H1 (cell line): ENCODE measurements around the gene KIF3B. TPM values are rescaled to one million over a fixed set of nuclear protein-coding genes. Genes with fewer than 3 reads are reported as not detected.

Experiments used
- CTCF ChIA-PET: fragments of 300-600 bp; sonication (Branson Sonifier 250); formaldehyde crosslinking; loops from one replicate; lab custom pipeline; 2021; ENCODE audit not compliant: partially characterized antibody; lab: Charles Lee
- POLR2A ChIA-PET: fragments of 300-600 bp; sonication (Branson Sonifier 250); formaldehyde crosslinking; loops from one replicate; lab custom pipeline; 2021; ENCODE audit warnings: inconsistent platforms; ENCODE audit not compliant: partially characterized antibody; lab: Charles Lee
- DNase-seq, 2 experiments: peaks; one replicate each; pipeline versions ENCODE4 v3.0.0 to v3.0.0-alpha.2; 2010 to 2022; ENCODE audit warnings: low spot score in 2 of 2, low read depth in 1 of 2, mixed read lengths in 1 of 2
- FAIRE-seq: peaks from 2 replicates; lab custom pipeline; 2011; peaks lifted over from hg19 to GRCh38; lab: Jason Lieb, UNC
- H2AFZ ChIP-seq: 2 replicates; pipeline ENCODE4 v1.8.1; 2012; ENCODE audit warnings: low read length, inconsistent platforms
- H2AK5ac ChIP-seq: 2 replicates; pipeline ENCODE4 v1.6.1; 2013; ENCODE audit warnings: low read depth, low read length
- H2BK120ac ChIP-seq: replicated peaks from 2 replicates; pipeline ENCODE3; 2013; ENCODE audit warnings: low read depth, low read length, inconsistent platforms
- H2BK12ac ChIP-seq: 2 replicates; pipeline ENCODE4 v1.6.1; 2013; ENCODE audit warnings: low read depth, low read length
- H2BK15ac ChIP-seq: 2 replicates; pipeline ENCODE4 v1.6.1; 2013; ENCODE audit warnings: low read length
- H2BK20ac ChIP-seq: 2 replicates; pipeline ENCODE4 v1.6.1; 2013; ENCODE audit warnings: low read length
- H2BK5ac ChIP-seq: 2 replicates; pipeline ENCODE4 v1.6.1; 2013; ENCODE audit warnings: low read depth, low read length
- H3K14ac ChIP-seq: 2 replicates; pipeline ENCODE4 v1.6.1; 2013; ENCODE audit warnings: inconsistent platforms; ENCODE audit not compliant: insufficient read length
- H3K18ac ChIP-seq: 2 replicates; pipeline ENCODE4 v1.6.1; 2013; ENCODE audit warnings: low read length; ENCODE audit errors: extremely low read depth
- H3K23ac ChIP-seq: 2 replicates; pipeline ENCODE4 v1.6.1; 2013; ENCODE audit warnings: inconsistent platforms; ENCODE audit not compliant: insufficient read length
- H3K23me2 ChIP-seq: 2 replicates; pipeline ENCODE4 v1.6.1; 2013; ENCODE audit warnings: low read depth, low read length
- H3K27ac ChIP-seq: 2 replicates; pipeline ENCODE4 v1.6.1; 2011; ENCODE audit warnings: low read depth, low read length, inconsistent platforms
- H3K27me3 ChIP-seq, 4 experiments: replicated peaks in 1 of 4; 1 replicate in 1 of 4; 2 replicates in 3 of 4; pipeline versions ENCODE4 v1.6.1 to v1.8.1; 2011 to 2013; ENCODE audit warnings: low read length in 3 of 4, mild to moderate bottlenecking in 3 of 4, inconsistent platforms in 2 of 4, mixed read lengths in 2 of 4, moderate library complexity in 1 of 4; ENCODE audit not compliant: control insufficient read depth in 3 of 4, insufficient read depth in 3 of 4; ENCODE audit errors: extremely low read depth in 1 of 4
- H3K36me3 ChIP-seq, 4 experiments: 2 replicates each; pipeline versions ENCODE4 v1.6.1 to v1.8.1; 2011 to 2013; ENCODE audit warnings: mild to moderate bottlenecking in 4 of 4, low read length in 3 of 4, moderate library complexity in 2 of 4, control low read depth in 1 of 4, inconsistent platforms in 1 of 4; ENCODE audit not compliant: insufficient read depth in 4 of 4, control insufficient read depth in 2 of 4
- H3K4ac ChIP-seq: replicated peaks from 2 replicates; pipeline ENCODE3; 2013; ENCODE audit warnings: low read length, low read depth, mixed read lengths, inconsistent platforms; ENCODE audit not compliant: insufficient read length
- H3K4me1 ChIP-seq, 4 experiments: replicated peaks in 1 of 4; 1 replicate in 1 of 4; 2 replicates in 3 of 4; pipeline versions ENCODE4 v1.6.1 to v1.8.1; 2011 to 2013; ENCODE audit warnings: low read length in 3 of 4, inconsistent platforms in 2 of 4, mixed read lengths in 1 of 4; ENCODE audit not compliant: insufficient read depth in 4 of 4, control insufficient read depth in 3 of 4
- H3K4me2 ChIP-seq, 2 experiments: 2 replicates each; pipeline versions ENCODE4 v1.6.1 to v1.8.1; 2011 to 2013; ENCODE audit warnings: low read depth in 2 of 2, low read length in 2 of 2, control low read depth in 1 of 2, inconsistent platforms in 1 of 2, mild to moderate bottlenecking in 1 of 2; ENCODE audit not compliant: insufficient read depth in 1 of 2
- H3K4me3 ChIP-seq, 4 experiments: fragments of 200-600, 300-600 bp in 1 of 4; sonication (generic), shearing (Covaris generic), sonication (Bioruptor Twin) in 1 of 4; 2 replicates each; pipeline versions ENCODE4 v1.5.1 to v1.8.1; 2011 to 2016; ENCODE audit warnings: low read length in 4 of 4, low read depth in 3 of 4, control low read depth in 2 of 4, inconsistent platforms in 2 of 4, mild to moderate bottlenecking in 2 of 4, mixed read lengths in 1 of 4, moderate library complexity in 1 of 4; ENCODE audit not compliant: insufficient read depth in 2 of 4; ENCODE audit errors: extremely low read depth in 1 of 4
- H3K56ac ChIP-seq: replicated peaks from 2 replicates; pipeline ENCODE3; 2013; ENCODE audit warnings: low read depth, mild to moderate bottlenecking, mixed read lengths, low read length, inconsistent platforms; ENCODE audit not compliant: insufficient read length
- H3K79me1 ChIP-seq: 2 replicates; pipeline ENCODE4 v1.6.1; 2013; ENCODE audit warnings: low read depth, low read length, control low read depth
- H3K79me2 ChIP-seq, 2 experiments: 2 replicates each; pipeline versions ENCODE4 v1.6.1 to v1.8.1; 2012 to 2013; ENCODE audit warnings: low read length in 2 of 2, mild to moderate bottlenecking in 2 of 2, inconsistent platforms in 1 of 2; ENCODE audit not compliant: insufficient read depth in 2 of 2, control insufficient read depth in 1 of 2
- H3K9ac ChIP-seq, 4 experiments: replicated peaks in 1 of 4; 1 replicate in 1 of 4; 2 replicates in 3 of 4; pipeline versions ENCODE4 v1.6.1 to v1.8.1; 2011 to 2013; ENCODE audit warnings: low read depth in 3 of 4, low read length in 3 of 4, control low read depth in 2 of 4, mild to moderate bottlenecking in 2 of 4, moderate library complexity in 2 of 4, inconsistent platforms in 1 of 4; ENCODE audit errors: extremely low read depth in 1 of 4
- H3K9me3 ChIP-seq, 2 experiments: 2 replicates each; pipeline versions ENCODE4 v1.6.1 to v1.8.1; 2012 to 2013; ENCODE audit warnings: mild to moderate bottlenecking in 2 of 2, moderate library complexity in 2 of 2, control low read depth in 1 of 2, inconsistent platforms in 1 of 2, low read depth in 1 of 2, low read length in 1 of 2, mixed read lengths in 1 of 2; ENCODE audit not compliant: insufficient read depth in 2 of 2
- H4K20me1 ChIP-seq, 2 experiments: replicated peaks in 1 of 2; 2 replicates each; pipeline versions ENCODE3 to v1.8.1; 2011 to 2013; ENCODE audit warnings: inconsistent platforms in 2 of 2, low read length in 2 of 2, mild to moderate bottlenecking in 1 of 2; ENCODE audit not compliant: insufficient read depth in 2 of 2, control insufficient read depth in 1 of 2
- H4K5ac ChIP-seq: 2 replicates; pipeline ENCODE4 v1.6.1; 2013; ENCODE audit warnings: low read length, low read depth, mixed read lengths, inconsistent platforms; ENCODE audit not compliant: insufficient read length
- H4K8ac ChIP-seq: 2 replicates; pipeline ENCODE4 v1.8.0; 2013; ENCODE audit warnings: mild to moderate bottlenecking, moderate library complexity, low read length, inconsistent platforms; ENCODE audit not compliant: insufficient read depth; ENCODE audit errors: extremely low read depth
- H4K91ac ChIP-seq: replicated peaks from 2 replicates; pipeline ENCODE3; 2013; ENCODE audit warnings: low read length, mixed read lengths, inconsistent platforms; ENCODE audit not compliant: insufficient read length
- CEBPB ChIP-seq: IDR thresholded peaks from 2 replicates; pipeline ENCODE4 v1.6.1; 2012; ENCODE audit warnings: low read depth, low read length
- CREB1 ChIP-seq: IDR thresholded peaks from 2 replicates; pipeline ENCODE4 v1.6.1; 2012; ENCODE audit warnings: inconsistent platforms
- JUN ChIP-seq: IDR thresholded peaks from 2 replicates; pipeline ENCODE4 v1.6.1; 2011; ENCODE audit warnings: low read depth, mild to moderate bottlenecking, improper control_type of control experiment, low read length
- KDM1A ChIP-seq: fragments of 200-600, 300-600 bp; sonication (generic); IDR thresholded peaks from 2 replicates; pipeline ENCODE4 v1.7.1; 2016; ENCODE audit warnings: mild to moderate bottlenecking, low read length, borderline replicate concordance
- KDM4A ChIP-seq: IDR thresholded peaks from one replicate; pipeline ENCODE4 v1.7.1; 2012; ENCODE audit warnings: low read depth, mild to moderate bottlenecking, moderate library complexity, low read length, inconsistent platforms; ENCODE audit not compliant: severe bottlenecking
- POU5F1 ChIP-seq: IDR thresholded peaks from 2 replicates; pipeline ENCODE4 v1.6.1; 2011; ENCODE audit warnings: low read depth, mild to moderate bottlenecking, low read length, moderate library complexity
- RXRA ChIP-seq: IDR thresholded peaks from 2 replicates; pipeline ENCODE4 v1.6.1; 2011; ENCODE audit warnings: low read depth, mild to moderate bottlenecking, low read length, moderate library complexity; ENCODE audit not compliant: insufficient read depth
- SIN3A ChIP-seq, 2 experiments: IDR thresholded peaks in 1 of 2; conservative IDR thresholded peaks in 1 of 2; 2 replicates each; pipeline ENCODE4 v1.6.1; 2011 to 2012; ENCODE audit warnings: low read length in 2 of 2, improper control_type of control experiment in 1 of 2, low read depth in 1 of 2, mild to moderate bottlenecking in 1 of 2
- SP2 ChIP-seq: IDR thresholded peaks from 2 replicates; pipeline ENCODE4 v1.6.1; 2012; ENCODE audit warnings: mild to moderate bottlenecking, low read length, inconsistent platforms
- TAF1 ChIP-seq: IDR thresholded peaks from 2 replicates; pipeline ENCODE4 v1.6.1; 2011; ENCODE audit warnings: mild to moderate bottlenecking, low read depth, low read length
- TAF7 ChIP-seq: optimal IDR thresholded peaks from 2 replicates; pipeline ENCODE3; 2011; ENCODE audit warnings: low read depth, mild to moderate bottlenecking, inconsistent platforms, low read length, moderate library complexity, borderline replicate concordance
- WGBS, 2 experiments: shearing (Covaris generic) in 1 of 2; methylation state at CpG; one replicate each; pipeline versions ENCODE4 v1.1.6 to v1.1.7; 2013 to 2015; ENCODE audit warnings: low lambda C conversion rate in 2 of 2, mixed read lengths in 2 of 2, inconsistent platforms in 1 of 2, low coverage in 1 of 2, missing lambda C conversion rate in 1 of 2; ENCODE audit not compliant: insufficient replicate concordance in 2 of 2, insufficient coverage in 1 of 2, insufficient read length in 1 of 2; ENCODE audit errors: extremely low coverage in 1 of 2, missing lambda C conversion rate in 1 of 2; 5-methylcytosine and 5-hydroxymethylcytosine counted together
- polyA plus RNA-seq, 7 experiments: library from polyadenylated mRNA; depleted of rRNA in 3 of 7; stranded (reverse) in 5 of 7; unstranded in 2 of 7; fragments of >200 nt in 5 of 7; fragments of 200-250 nt in 2 of 7; gene quantifications; 1 replicate in 5 of 7; 2 replicates in 1 of 7; 4 replicates in 1 of 7; pipeline versions ENCODE4 v1.2.1 to v1.2.3, GENCODE V29; 2011 to 2013; ENCODE audit warnings: missing spikeins in 2 of 7, mixed read lengths in 2 of 7
- total RNA-seq: library from RNA; stranded (reverse); fragmentation: NEBNext Ultra II Directional; extraction: Animal tissue kit (Norgen Biotek cat#: 25700); gene quantifications from 2 replicates; pipeline ENCODE4 v1.2.1, GENCODE V29; 2021

KIF3B gene
- total and polyA plus RNA-seq, 2 of the 8 experiments (the other 6 are each of a cell fraction or from before 2014, with no cell fraction given) = 10.1 to 22.4 TPM

- no peak overlapping the region for H3K4me3 ChIP-seq
- no peak overlapping the region for H3K9ac ChIP-seq
- H2AFZ ChIP-seq = no peak overlapping the region
- no peaks in the 10 kb centered on the region for H3K9me3 ChIP-seq
- H2BK20ac ChIP-seq = no peak overlapping the region
- H3K14ac ChIP-seq = no peak overlapping the region
- no peaks in the 10 kb centered on the region; the same call in none of the 2 replicates for H3K79me1 ChIP-seq
- 86% methylated on average over 6 of the region's 6 CpGs; no CpG with 5 or more reads in 1 of the 2 experiments for WGBS, 2 experiments
- H3K79me2 ChIP-seq = no peaks in the 10 kb centered on the region
- no peaks in the 10 kb centered on the region for H3K27me3 ChIP-seq
- H3K4me2 ChIP-seq = no peak overlapping the region
- no peak overlapping the region for H2BK12ac ChIP-seq
- H3K4me1 ChIP-seq = 0 out of 7 replicates have a peak, but pooled peaks cover 0 to 2% (median 0%) of the 10 kb centered on the region in 4 experiments
- no peaks in the 10 kb centered on the region for H3K23me2 ChIP-seq
- no peak overlapping the region for H2BK120ac ChIP-seq
- H2AK5ac ChIP-seq = no peak overlapping the region
- H3K27ac ChIP-seq = no peak overlapping the region
- POLR2A ChIA-PET = interaction anchor here (0.7 to 1.2 kb wide), 2 partner anchors 19 to 23 kb away, joined by 3 read pairs; no protein-coding TSS in a partner anchor
- no peak overlapping the region for H3K23ac ChIP-seq
- no peak overlapping the region for H2BK5ac ChIP-seq
- H2BK15ac ChIP-seq = no peak overlapping the region
- H4K20me1 ChIP-seq = peaks cover 0 to 13% of the 10 kb centered on the region in 2 experiments
- no peak overlapping the region for H4K8ac ChIP-seq
- no peaks in the 10 kb centered on the region for H3K36me3 ChIP-seq
- TF ChIP-seq CREB1 (no peak), SP2 (no peak), RXRA (no peak), KDM1A (no peak), JUN (no peak), TAF7 (no peak), KDM4A (no peak), POU5F1 (no peak), CEBPB (no peak), TAF1 (no peak), SIN3A (conservative IDR thresholded peaks at IDR 0.05 in 1 of 2, IDR thresholded peaks at IDR 0.05 in 1 of 2; ENCODE audit: low read depth in 1 of 2, low read length in 2 of 2) (no peak)
- FAIRE-seq (no peak), DNase-seq (no peak)
- no peak overlapping the region for H4K91ac ChIP-seq
- no peak overlapping the region for H3K4ac ChIP-seq
- no peak overlapping the region for H4K5ac ChIP-seq
- H3K56ac ChIP-seq = no peak overlapping the region
- no peak overlapping the region for H3K18ac ChIP-seq
- CTCF ChIA-PET = no interaction called here
Measured at GRCh38 chr20:32296819-32297420, 19.5 kb downstream of the KIF3B start.
